ENCODE measurements around the gene ZSWIM5. TPM values are rescaled to one million over a fixed set of nuclear protein-coding genes. Genes with fewer than 3 reads are reported as not detected.

The ZSWIM5 gene
- total and polyA plus RNA-seq, 2 of the 8 experiments (the other 6 are each of a cell fraction or from before 2014, with no cell fraction given) = 2.5 to 3.9 TPM

GRCh38 chr1:45065083-45065482 is 141.3 kb downstream of the ZSWIM5 start:
- no peak overlapping the region for H3K18ac ChIP-seq (ENCODE audit: extremely low read depth, low read length)
- no peaks in the 10 kb centered on the region for H3K23me2 ChIP-seq (ENCODE audit: low read depth, low read length)
- no peak overlapping the region for H2BK15ac ChIP-seq (ENCODE audit: low read length)
- CTCF ChIA-PET (ENCODE audit: partially characterized antibody) = no interaction called here
- no peak overlapping the region for H3K23ac ChIP-seq (ENCODE audit: insufficient read length)
- no peak overlapping the region for H4K5ac ChIP-seq (ENCODE audit: insufficient read length, low read depth, low read length)
- no peak overlapping the region for H4K8ac ChIP-seq (ENCODE audit: extremely low read depth, insufficient read depth, low read length)
- H3K79me2 ChIP-seq (ENCODE audit: control insufficient read depth in 1 of 2, insufficient read depth in 2 of 2, low read length in 2 of 2) = no peaks in the 10 kb centered on the region
- no peak overlapping the region for H2BK12ac ChIP-seq (ENCODE audit: low read depth, low read length)
- no peak for DNase-seq (ENCODE audit: low read depth in 1 of 2, low spot score in 2 of 2)
- H3K14ac ChIP-seq (ENCODE audit: insufficient read length) = no peak overlapping the region
- no peak for TF ChIP-seq GABPA (IDR thresholded peaks at IDR 0.05; ENCODE audit: borderline replicate concordance, insufficient read depth, low read length)
- no peak for TF ChIP-seq EGR1 (IDR thresholded peaks at IDR 0.05; ENCODE audit: borderline replicate concordance, low read depth, low read length)
- TF ChIP-seq KDM4A (IDR thresholded peaks at IDR 0.05; ENCODE audit: low read depth, low read length, severe bottlenecking) = no peak
- TF ChIP-seq RAD21 (IDR thresholded peaks at IDR 0.05 in 1 of 2, conservative IDR thresholded peaks at IDR 0.05 in 1 of 2; ENCODE audit: low read depth in 2 of 2, low read length in 2 of 2) = peak in 1 of 2 experiments; percentile 21; a peak in 1 of 4 replicates
- no peak for TF ChIP-seq SAP30 (IDR thresholded peaks at IDR 0.05; ENCODE audit: insufficient read depth, insufficient replicate concordance, low read length)
- H3K36me3 ChIP-seq (ENCODE audit: control insufficient read depth in 2 of 4, insufficient read depth in 4 of 4, low read length in 3 of 4) = no peaks in the 10 kb centered on the region
- no peak overlapping the region for H4K91ac ChIP-seq (replicated peaks; ENCODE audit: insufficient read length, low read length)
- H2AK5ac ChIP-seq (ENCODE audit: low read depth, low read length) = no peak overlapping the region
- WGBS, 2 experiments (ENCODE audit: extremely low coverage in 1 of 2, insufficient coverage in 1 of 2, insufficient read length in 1 of 2, insufficient replicate concordance in 2 of 2, low coverage in 1 of 2, low lambda C conversion rate in 2 of 2, missing lambda C conversion rate in 1 of 2) = 92% methylated on average over 2 of the region's 2 CpGs; no CpG with 5 or more reads in 1 of the 2 experiments
- no peak overlapping the region for H2BK120ac ChIP-seq (replicated peaks; ENCODE audit: low read depth, low read length)
- H3K4ac ChIP-seq (replicated peaks; ENCODE audit: insufficient read length, low read depth, low read length) = no peak overlapping the region
- no peaks in the 10 kb centered on the region for H3K27me3 ChIP-seq (replicated peaks in 1 of 4; ENCODE audit: control insufficient read depth in 3 of 4, extremely low read depth in 1 of 4, insufficient read depth in 3 of 4, low read length in 3 of 4)
- no peak overlapping the region for H3K9ac ChIP-seq (replicated peaks in 1 of 4; ENCODE audit: extremely low read depth in 1 of 4, low read depth in 3 of 4, low read length in 3 of 4)
- H3K4me2 ChIP-seq (ENCODE audit: insufficient read depth in 1 of 2, low read depth in 2 of 2, low read length in 2 of 2) = no peak overlapping the region
- no peaks in the 10 kb centered on the region for H4K20me1 ChIP-seq (replicated peaks in 1 of 2; ENCODE audit: control insufficient read depth in 1 of 2, insufficient read depth in 2 of 2, low read length in 2 of 2)
- no peak overlapping the region for H3K27ac ChIP-seq (ENCODE audit: low read depth, low read length)
- no peak for FAIRE-seq
- H2BK20ac ChIP-seq (ENCODE audit: low read length) = no peak overlapping the region
- H3K4me1 ChIP-seq (replicated peaks in 1 of 4; ENCODE audit: control insufficient read depth in 3 of 4, insufficient read depth in 4 of 4, low read length in 3 of 4) = no peaks in the 10 kb centered on the region
- H3K4me3 ChIP-seq (ENCODE audit: extremely low read depth in 1 of 4, insufficient read depth in 2 of 4, low read depth in 3 of 4, low read length in 4 of 4) = no peak overlapping the region
- H3K56ac ChIP-seq (replicated peaks; ENCODE audit: insufficient read length, low read depth, low read length) = no peak overlapping the region
- no peaks in the 10 kb centered on the region for H3K79me1 ChIP-seq (ENCODE audit: low read depth, low read length)
- POLR2A ChIA-PET (ENCODE audit: partially characterized antibody) = no interaction called here
- no peak overlapping the region for H2AFZ ChIP-seq (ENCODE audit: low read length)
- H3K9me3 ChIP-seq (ENCODE audit: insufficient read depth in 2 of 2, low read depth in 1 of 2, low read length in 1 of 2) = no peaks in the 10 kb centered on the region
- no peak overlapping the region for H2BK5ac ChIP-seq (ENCODE audit: low read depth, low read length)
